T-helper 1 cell treated with Interleukin-12 subunit alpha and Interleukin-12 subunit beta and Interleukin-4 antibody, amounts not matched to agents 30 ng/mL and 1 ng/mL, for 36 hours (primary cell): Measurements from ENCODE around the gene CYP4F3. TPM values are rescaled to one million over a fixed set of nuclear protein-coding genes. Genes with fewer than 3 reads are reported as not detected.
"Not testable (repeated sequence)": the region's sequence is repeated elsewhere in the genome, so short reads cannot be mapped to it uniquely, and the experiment has no call there.

Source experiments
- intact Hi-C: fragments of 100-400 bp; cut with micrococcal nuclease; formaldehyde crosslinking; loops from one replicate; pipeline ENCODE4 v1.15.1; 2024
- total RNA-seq: library from RNA; stranded (reverse); gene quantifications from 2 replicates; pipeline ENCODE4 v1.2.3, GENCODE V29; 2022

The CYP4F3 gene, protein sequence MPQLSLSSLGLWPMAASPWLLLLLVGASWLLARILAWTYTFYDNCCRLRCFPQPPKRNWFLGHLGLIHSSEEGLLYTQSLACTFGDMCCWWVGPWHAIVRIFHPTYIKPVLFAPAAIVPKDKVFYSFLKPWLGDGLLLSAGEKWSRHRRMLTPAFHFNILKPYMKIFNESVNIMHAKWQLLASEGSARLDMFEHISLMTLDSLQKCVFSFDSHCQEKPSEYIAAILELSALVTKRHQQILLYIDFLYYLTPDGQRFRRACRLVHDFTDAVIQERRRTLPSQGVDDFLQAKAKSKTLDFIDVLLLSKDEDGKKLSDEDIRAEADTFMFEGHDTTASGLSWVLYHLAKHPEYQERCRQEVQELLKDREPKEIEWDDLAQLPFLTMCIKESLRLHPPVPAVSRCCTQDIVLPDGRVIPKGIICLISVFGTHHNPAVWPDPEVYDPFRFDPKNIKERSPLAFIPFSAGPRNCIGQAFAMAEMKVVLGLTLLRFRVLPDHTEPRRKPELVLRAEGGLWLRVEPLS
- total RNA-seq: 0.05 TPM in 1 of 2 replicates, not detected in the other

DNA sequence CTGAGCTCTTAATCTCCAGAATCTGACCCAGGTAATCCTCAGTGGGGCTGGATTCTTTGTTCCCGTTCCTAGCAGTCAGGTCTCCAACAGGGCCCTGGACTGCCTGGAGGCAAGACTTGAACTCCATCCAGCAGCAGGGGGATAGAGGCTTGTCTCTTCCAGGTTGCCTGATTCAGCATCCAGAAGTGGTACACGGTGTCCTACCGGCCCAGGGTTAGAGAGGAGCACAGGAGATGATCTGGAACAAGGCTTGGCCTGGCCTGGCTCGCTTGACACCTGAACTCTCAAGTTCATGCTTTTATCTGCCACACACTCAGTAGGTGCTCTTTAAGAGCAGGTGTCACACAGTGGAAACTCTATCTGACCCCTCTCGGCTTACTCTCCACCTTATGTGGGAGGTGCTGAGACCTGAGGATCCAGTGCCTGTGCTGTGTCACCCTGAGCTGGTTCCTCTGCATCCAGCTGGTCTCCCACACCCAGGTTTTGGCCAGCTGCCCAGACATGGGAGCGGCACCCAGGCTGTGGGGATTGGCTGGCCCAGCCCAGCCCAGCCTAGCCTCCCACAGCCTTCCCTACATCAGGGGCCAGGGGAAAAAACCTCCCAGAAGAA, at the start of gene CYP4F3:
CYP4F3 (plus strand) TSS at position 604 of the 610 bp plus-strand sequence. CDS start 519 bp downstream, outside the sequence.
- intact Hi-C loops: no loop called here

DNA sequence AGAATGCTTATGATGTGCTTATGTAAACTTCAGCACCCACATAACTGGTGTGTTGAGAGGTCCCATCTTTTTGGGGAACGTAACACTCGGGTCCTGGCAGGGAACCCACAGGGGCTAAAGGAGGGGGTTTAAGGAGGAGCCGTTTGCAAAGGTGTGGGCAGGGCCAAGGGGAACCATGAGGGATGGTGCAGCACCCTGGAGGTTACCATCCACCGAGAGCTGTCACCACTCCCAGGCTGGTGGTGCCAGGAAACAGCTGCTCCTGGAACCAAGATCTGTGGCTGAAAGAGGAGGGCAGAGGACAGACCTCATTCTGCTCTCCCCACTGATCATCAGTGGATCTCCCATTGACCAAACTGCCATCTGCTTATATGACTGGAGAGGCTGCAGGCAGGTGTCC, 48.9 kb upstream of the CYP4F3 start:
- intact Hi-C loops: no loop called here

DNA sequence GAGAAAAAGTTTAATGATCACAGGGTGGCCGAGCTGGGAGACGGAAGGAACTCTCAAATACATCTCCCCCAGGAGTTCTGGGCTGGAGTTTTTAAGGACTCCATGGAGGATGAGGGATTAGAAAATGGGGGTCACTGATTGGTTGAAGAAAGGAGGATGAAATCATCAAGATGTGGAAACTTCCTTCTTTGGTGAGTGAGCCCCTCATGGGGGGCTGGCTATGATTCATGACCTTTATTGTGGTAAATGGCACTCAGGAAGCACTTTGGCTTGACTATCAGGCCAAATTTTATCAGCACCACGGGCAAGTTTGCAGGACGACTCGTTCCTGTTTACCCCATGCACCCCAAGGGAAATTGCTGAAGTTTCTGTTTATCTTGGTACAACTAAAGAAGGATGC, 48.2 kb upstream of the CYP4F3 start:
- intact Hi-C loops: not testable (repeated sequence)

DNA sequence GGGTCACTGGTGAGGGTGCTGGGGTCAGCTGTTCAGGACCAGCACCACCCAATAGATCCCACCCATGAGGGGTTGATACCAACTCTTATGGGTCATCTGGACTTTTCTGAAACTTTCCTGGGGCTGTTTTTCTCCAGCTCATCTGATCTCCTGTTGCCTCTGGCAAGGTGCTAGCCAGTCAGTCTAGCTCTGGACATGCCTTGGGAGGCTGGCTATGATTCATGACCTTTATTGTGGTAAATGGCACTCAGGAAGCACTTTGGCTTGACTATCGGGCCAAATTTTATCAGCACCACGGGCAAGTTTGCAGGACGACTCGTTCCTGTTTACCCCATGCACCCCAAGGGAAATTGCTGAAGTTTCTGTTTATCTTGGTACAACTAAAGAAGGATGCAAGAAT, 46.9 kb upstream of the CYP4F3 start:
- intact Hi-C loops: not testable (repeated sequence)

DNA sequence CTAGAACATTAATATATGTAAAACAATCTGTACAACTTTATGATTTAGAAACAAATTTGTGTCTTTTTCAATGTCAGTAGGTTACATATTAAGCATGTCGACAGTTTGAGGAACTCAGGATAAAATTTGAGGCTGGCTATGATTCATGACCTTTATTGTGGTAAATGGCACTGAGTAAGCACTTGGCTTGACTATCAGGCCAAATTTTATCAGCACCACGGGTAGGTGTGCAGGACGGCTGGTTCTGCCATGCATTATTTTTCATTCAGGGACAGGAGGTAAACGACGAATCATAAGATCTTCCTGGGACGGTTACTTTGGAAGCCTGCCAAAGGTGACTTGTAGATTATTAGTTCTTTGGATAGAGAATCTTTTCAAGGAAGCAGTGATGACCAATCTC, 45.6 kb upstream of the CYP4F3 start:
- intact Hi-C loops: no loop called here

- intact Hi-C loops: not testable (repeated sequence)
These were observed 32.4 kb upstream of the CYP4F3 start for GRCh38 chr19:15607978-15608925.

DNA sequence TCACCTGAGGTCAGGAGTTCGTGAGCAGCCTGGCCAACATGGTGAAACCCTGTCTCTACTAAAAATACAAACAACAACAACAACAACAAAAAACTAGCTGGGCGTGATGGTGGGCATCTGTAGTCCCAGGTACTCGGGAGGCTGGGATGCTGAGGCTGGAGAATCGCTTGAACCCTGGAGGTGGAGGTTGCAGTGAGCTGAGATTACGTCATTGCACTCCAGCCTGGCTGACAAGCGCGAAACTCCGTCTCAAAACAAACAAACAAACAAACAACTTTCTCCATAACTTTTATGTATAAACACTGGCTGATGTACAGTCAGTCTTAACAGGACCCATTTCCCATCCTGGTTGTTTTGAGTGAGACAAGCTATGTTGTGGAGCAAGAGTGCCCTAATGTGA, 31.4 kb upstream of the CYP4F3 start:
- intact Hi-C loops: no loop called here

- intact Hi-C loops: no loop called here
These were observed 28.4 kb upstream of the CYP4F3 start for GRCh38 chr19:15612342-15612741.

DNA sequence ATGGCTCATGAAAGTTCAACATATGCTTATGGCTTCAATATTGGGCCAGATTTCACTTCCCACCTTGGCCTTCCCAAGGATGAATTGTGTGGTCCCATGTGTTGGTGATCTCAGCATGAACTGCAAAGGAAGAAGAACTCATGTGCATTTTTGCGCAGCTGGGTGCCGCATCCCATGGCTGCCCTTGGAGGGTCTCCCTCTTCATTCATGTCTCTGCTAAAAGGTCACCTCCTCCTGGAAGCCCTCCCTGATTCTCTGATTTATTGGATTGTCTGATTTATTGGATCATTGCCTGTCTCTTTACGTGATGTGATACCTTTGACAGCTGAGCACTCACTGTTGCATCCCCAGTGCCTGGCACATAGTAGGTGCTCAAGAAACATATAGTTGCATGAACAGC, 27.4 kb upstream of the CYP4F3 start:
- intact Hi-C loops: no loop called here

GRCh38 chr19:15614507-15615379, 26.0 kb upstream of the CYP4F3 start, which contains the start of gene CYP4F8:
CYP4F8 (plus strand) TSS chr19:15615218; CDS start chr19:15615617, 399 bp downstream.
- intact Hi-C loops: no loop called here

DNA sequence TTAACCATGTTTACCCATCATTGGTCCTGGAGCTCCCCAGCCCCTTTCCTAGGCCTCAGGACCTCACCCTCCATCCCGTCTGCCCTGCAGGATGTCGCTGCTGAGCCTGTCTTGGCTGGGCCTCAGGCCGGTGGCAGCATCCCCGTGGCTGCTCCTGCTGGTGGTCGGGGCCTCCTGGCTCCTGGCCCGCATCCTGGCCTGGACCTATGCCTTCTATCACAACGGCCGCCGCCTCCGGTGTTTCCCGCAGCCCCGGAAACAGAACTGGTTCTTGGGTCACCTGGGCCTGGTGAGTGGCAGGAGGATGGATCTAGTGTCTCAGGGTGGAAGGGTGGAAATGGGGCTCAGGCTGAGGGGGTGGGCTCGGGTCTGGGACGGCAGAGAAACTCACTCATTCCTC, 25.2 kb upstream of the CYP4F3 start:
- intact Hi-C loops: no loop called here

DNA sequence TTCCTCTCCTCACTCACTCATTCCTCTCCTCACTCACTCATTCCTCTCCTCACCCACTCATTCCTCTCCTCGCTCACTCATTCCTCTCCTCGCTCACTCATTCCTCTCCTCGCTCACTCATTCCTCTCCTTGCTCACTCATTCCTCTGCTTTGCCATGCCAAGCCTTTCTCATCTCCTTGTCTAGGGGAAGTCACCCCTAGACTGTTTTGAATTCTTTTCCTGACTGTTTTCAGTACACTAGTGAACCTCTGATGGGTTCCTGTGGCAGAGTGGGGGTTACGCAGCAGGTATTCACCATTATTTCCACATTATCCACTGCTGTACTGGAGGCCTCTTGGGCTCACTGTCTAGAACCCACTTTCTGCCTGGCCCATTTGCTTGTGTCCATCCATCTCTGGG, 24.5 kb upstream of the CYP4F3 start:
- intact Hi-C loops: no loop called here

- intact Hi-C loops: no loop called here
These were observed 23.9 kb upstream of the CYP4F3 start for GRCh38 chr19:15616627-15617270.

DNA sequence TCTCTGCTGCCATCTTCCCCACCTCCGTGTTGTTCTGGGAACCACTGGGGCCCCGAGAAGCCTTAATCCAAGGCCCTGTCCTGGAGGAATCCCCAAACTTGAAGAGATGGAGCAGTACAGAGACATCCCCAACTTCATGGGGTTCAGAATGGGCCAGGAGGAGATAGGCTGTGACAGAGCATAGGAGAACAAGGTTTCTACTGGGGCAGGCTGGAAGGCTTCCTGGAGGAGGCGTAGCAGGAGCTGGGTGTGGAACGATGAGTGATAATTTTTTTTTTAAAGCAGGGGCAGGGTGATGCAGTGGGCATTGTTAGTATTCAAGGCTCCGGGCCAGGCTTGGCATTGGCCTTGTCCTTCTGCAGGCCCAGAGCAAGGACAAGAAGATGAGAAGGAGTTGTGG, 22.4 kb upstream of the CYP4F3 start:
- intact Hi-C loops: no loop called here

DNA sequence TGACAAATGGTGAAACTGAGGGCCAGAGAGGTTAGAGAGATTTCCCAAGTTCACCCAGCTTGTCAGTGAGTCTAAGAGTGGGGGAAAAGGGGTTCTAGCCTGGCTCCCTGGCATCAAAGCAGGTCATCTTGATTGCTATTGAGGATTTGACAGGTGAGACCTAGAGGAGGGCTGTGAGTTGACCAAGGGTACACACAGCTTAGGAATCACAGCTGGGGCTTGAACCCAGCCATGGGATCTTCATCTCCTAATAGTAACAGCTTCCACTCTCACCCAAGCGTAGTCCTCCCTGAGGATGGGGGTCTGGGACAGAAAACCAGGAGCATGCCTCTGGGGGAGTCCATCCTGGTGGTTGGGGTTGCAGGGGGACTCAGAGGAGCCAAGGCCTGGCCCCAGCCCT, 18.9 kb upstream of the CYP4F3 start:
- intact Hi-C loops: loop anchor here (10.0 kb wide), 1 partner anchor 763 kb away; no protein-coding TSS in a partner anchor

GRCh38 chr19:15622991-15623390, 17.7 kb upstream of the CYP4F3 start:
- intact Hi-C loops: loop anchor here (10.0 kb wide), 1 partner anchor 762 kb away; no protein-coding TSS in a partner anchor

GRCh38 chr19:15623711-15624318, 16.9 kb upstream of the CYP4F3 start:
- intact Hi-C loops: loop anchor here (10.0 kb wide), 1 partner anchor 761 kb away; no protein-coding TSS in a partner anchor

DNA sequence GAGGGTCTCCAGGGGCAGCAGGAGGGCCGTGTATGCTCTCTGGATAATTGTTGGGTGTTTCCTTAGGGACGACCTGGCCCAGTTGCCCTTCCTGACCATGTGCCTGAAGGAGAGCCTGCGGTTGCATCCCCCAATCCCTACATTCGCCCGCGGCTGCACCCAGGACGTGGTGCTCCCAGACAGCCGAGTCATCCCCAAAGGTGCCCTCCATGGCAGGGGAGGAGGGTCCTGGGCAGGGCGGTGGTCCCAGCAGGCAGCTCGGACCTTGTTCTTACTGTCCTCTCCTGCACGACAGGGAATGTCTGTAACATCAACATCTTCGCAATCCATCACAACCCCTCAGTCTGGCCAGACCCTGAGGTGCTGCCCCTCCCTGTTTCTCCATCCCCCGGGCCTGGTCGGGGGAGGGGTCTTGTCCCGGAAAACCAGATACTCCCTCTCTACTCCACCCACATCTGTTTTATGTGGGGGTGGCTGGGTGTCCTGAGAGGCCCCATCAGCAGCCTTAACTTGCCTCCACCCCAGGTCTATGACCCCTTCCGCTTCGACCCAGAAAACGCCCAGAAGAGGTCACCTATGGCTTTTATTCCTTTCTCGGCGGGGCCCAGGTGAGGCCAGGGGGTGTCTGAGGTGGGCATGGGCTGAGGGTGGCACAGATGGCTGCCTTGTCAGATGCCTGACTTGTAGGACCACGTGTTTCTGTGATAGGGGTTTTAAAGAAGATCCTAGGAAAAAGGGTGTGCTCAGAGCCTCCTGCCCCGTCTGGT, 12.3 kb upstream of the CYP4F3 start:
- intact Hi-C loops: loop anchor here (1.0 to 10.0 kb wide), 5 partner anchors 209 to 756 kb away; partner anchors contain the start of gene RAB8A
